H54 (cell line): ENCODE results near the gene FAM3A.
"Not testable (repeated sequence)": the region's sequence is repeated elsewhere in the genome, so short reads cannot be mapped to it uniquely, and the experiment has no call there.

Experiments used
- DNase-seq: peaks from one replicate; pipeline ENCODE4 v3.0.0; 2011; ENCODE audit warnings: low spot score, mixed read lengths; ENCODE audit not compliant: insufficient read length
- FAIRE-seq: peaks from 3 replicates; lab custom pipeline; 2011; peaks lifted over from hg19 to GRCh38; lab: Jason Lieb, UNC
- POLR2A ChIP-seq: IDR thresholded peaks from 2 replicates; pipeline ENCODE4 v1.6.1; 2011; ENCODE audit warnings: low read depth, mild to moderate bottlenecking, low read length

Gene FAM3A

GRCh38 chrX:154541896-154542722 is 26.1 kb upstream of the FAM3A start:
- DNase-seq = peak; percentile 80
- no peak for FAIRE-seq
- no peak for TF ChIP-seq POLR2A

DNA sequence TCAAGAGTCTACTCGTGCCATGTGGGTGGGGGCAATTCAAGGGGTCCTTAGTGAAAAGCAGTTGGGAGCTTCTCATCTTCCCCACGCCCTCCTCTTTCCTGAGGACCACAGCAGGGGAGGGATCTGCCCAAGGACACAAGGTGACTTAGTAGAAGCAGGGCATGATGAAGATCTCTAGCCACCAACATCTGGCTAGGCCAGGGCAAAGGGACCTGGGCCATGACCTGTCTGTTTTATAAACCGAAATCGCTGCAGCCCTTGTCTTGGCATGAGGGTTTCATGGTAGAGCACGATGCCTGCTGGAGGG is 25.5 kb upstream of the FAM3A start:
- DNase-seq (no peak), FAIRE-seq (no peak)
- no peak for TF ChIP-seq POLR2A

DNA sequence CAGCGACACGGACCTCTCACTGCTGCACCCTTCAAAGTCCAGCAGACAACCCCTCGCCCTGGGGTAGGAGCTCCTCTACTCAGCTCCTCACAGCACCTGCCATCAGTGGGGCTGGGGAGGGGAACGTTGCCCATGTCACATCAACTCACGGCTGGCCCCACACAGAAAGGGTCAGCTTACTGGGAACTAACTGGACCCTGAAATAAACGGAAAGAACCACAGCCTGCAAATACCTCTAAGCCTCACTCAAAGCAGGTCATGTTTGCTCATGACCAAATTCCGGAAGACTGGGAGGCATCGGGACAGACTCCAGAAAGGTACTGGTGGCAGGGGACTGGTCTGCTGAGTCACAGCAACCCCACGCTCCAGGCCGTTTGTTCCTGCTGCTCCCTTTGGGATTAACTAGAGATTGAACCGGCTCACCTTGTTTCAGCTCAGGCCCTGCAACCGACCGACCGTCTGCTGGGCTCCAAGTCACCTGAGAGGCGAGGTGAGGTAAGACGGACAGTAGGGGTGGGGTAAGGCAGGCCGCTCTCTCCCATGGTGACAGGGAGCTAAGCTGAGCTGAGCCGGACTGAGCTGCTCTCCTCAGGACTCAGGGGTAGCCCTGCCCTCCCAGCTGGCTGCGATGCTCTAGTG is 25.0 kb upstream of the FAM3A start:
- TF ChIP-seq POLR2A = no peak
- FAIRE-seq = no peak
- DNase-seq = no peak

DNA sequence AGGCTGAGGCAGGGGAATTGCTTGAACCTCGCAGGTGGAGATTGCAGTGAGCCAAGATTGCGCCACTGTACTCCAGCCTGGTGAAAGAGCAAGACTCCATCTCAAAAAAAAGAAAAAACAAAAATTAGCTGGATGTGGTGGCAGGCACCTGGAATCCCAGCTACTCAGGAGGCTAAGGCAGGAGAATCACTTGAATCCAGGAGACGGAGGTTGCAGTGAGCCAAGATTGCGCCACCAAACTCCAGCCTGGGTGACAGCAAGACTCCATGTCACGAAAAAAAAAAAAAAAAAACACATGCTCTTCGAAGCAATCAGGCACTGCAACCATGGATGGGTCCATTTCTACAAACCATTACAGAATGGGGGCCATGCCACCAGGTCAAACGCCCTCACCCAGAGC is 24.3 kb upstream of the FAM3A start:
- not testable (repeated sequence) for FAIRE-seq, DNase-seq

DNA sequence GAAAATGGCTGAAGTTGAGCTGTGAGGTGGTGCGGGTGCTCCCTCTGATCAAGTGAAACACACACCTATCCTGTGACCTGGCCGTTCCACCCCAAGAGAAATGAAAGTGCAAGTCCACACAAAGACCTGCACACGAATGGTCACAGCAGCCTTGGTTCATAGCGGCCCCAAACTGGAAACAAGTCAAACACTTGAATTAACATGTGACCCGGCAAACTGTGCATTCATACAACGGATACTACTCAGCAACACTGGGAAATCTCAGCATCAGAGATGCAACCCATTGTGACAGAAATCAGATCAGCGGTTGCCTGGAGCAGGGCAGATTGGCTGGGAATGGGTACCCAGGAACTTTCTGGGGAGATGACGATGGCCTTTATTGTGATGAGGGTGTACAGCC is 23.0 kb upstream of the FAM3A start:
- TF ChIP-seq POLR2A = no peak
- no peak for DNase-seq
- no peak for FAIRE-seq

GRCh38 chrX:154535892-154536291 is 19.9 kb upstream of the FAM3A start:
- TF ChIP-seq POLR2A = no peak
- FAIRE-seq (no peak), DNase-seq (no peak)

GRCh38 chrX:154534526-154535322 is 18.7 kb upstream of the FAM3A start:
- FAIRE-seq = peak; percentile 6
- no peak for TF ChIP-seq POLR2A
- DNase-seq = peak; percentile 61

DNA sequence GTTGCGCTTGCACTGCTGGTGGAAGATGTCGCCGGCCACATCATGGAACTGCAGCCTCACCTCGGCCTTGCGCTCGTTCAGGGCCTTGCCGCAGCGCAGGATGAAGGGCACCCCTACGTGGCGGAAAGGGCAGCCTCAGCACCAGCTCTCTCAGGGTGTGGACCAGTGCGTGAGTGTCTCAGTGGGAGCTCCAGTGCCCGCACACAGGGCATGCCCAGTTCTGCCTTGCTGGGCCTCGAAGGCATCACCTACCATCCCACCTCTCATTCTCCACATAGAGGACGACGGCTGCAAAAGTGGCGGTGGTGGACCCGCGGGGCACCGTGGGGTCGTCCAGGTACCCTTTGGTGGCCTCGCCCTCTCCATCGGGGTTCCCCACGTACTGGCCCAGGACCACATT is 16.7 kb upstream of the FAM3A start:
- no peak for DNase-seq
- FAIRE-seq = no peak
- no peak for TF ChIP-seq POLR2A

GRCh38 chrX:154531626-154532025 is 15.6 kb upstream of the FAM3A start:
- DNase-seq (no peak), FAIRE-seq (no peak)
- TF ChIP-seq POLR2A = no peak

- FAIRE-seq (no peak), DNase-seq (no peak)
- no peak for TF ChIP-seq POLR2A
Observed at GRCh38 chrX:154530286-154530685, 14.3 kb upstream of the FAM3A start.

GRCh38 chrX:154529206-154529612 is 13.2 kb upstream of the FAM3A start:
- TF ChIP-seq POLR2A = no peak
- DNase-seq (no peak), FAIRE-seq (no peak)

- no peak for DNase-seq
- no peak for FAIRE-seq
Observed at GRCh38 chrX:154526901-154527675, 11.1 kb upstream of the FAM3A start.

DNA sequence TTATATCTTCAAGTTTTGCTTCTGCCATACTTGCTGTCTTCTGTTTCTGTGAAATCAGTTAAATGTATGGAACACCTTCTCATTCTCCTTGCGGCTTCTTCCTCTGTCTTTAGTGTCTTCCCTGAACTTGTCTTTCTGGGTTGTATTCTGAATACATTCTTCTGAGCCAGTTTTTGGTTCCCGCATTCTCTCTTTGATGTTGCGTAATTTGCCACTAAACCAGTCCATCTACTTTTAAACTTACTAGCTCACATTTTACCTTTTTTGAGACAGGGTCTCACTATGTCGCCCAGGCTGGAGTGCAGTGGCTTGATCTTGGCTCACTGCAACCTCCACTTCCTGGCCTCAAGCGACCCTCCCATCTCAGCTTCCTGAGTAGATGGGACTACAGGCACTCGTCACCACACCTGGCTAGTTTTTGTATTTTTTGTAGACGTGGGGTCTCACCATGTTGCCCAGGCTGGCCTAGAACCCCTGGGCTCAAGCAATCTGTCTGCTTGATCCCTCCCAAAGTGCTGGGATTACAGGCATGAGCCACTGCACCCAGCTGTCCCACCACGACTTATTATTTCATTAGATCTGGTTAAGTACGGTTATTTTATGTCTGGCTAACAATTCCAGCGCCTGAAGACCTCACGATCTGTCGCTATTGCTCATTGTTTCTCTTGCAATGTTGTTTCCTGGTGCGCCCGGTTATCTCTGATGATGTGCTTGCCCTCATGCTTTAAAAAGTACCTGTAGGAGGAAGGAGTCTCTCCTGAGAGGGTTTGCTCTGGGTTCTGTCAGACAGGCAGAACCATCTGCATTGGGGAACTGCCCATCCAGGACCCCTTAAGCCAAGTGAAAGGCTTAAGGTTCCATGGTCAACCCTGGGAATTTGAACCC is 9.8 kb upstream of the FAM3A start:
- DNase-seq = no peak
- no peak for TF ChIP-seq POLR2A
- FAIRE-seq = no peak

More at GRCh38 chrX:154526901-154527675, 11.1 kb upstream of the FAM3A start:
- TF ChIP-seq POLR2A = no peak
